HG02798 (cell line): ENCODE data around the gene ORM2.
"Not testable (repeated sequence)": the region's sequence is repeated elsewhere in the genome, so short reads cannot be mapped to it uniquely, and the experiment has no call there.

Experiments used
- ATAC-seq: cut with Tn5 transposase; IDR thresholded peaks from one replicate; pipeline ENCODE4 v1.9.1; 2021; ENCODE audit warnings: mild to moderate bottlenecking; ENCODE audit not compliant: unreplicated experiment, poor library complexity

ORM2 gene

GRCh38 chr9:114328937-114329624, 588 bp upstream of the ORM2 start:
- not testable (repeated sequence) for ATAC-seq

GRCh38 chr9:114330636-114331035, 967 bp downstream of the ORM2 start:
- no peak for ATAC-seq

GRCh38 chr9:114331229-114332195, 1.8 kb downstream of the ORM2 start:
- ATAC-seq = not testable (repeated sequence)

- ATAC-seq = not testable (repeated sequence)
Measured at GRCh38 chr9:114332474-114333040, 2.9 kb downstream of the ORM2 start.

- ATAC-seq = not testable (repeated sequence)
Measured at GRCh38 chr9:114333718-114334117, 4.0 kb downstream of the ORM2 start.

- no peak for ATAC-seq
Measured at GRCh38 chr9:114334490-114334889, 4.8 kb downstream of the ORM2 start.

GRCh38 chr9:114335745-114336144, 6.1 kb downstream of the ORM2 start:
- ATAC-seq = no peak

- ATAC-seq = no peak
Measured at GRCh38 chr9:114336157-114336556, 6.5 kb downstream of the ORM2 start.

GRCh38 chr9:114336699-114337395, 7.2 kb downstream of the ORM2 start:
- ATAC-seq = no peak

GRCh38 chr9:114338187-114338586, 8.5 kb downstream of the ORM2 start:
- ATAC-seq = no peak

GRCh38 chr9:114339130-114339908, 9.7 kb downstream of the ORM2 start:
- ATAC-seq = peak; percentile 70

- no peak for ATAC-seq
Measured at GRCh38 chr9:114341152-114341830, 11.6 kb downstream of the ORM2 start.

GRCh38 chr9:114341991-114342390, 12.3 kb downstream of the ORM2 start:
- no peak for ATAC-seq

- no peak for ATAC-seq
Measured at GRCh38 chr9:114342755-114343440, 13.2 kb downstream of the ORM2 start.

- no peak for ATAC-seq
Measured at GRCh38 chr9:114343471-114344187, 14.0 kb downstream of the ORM2 start.

- no peak for ATAC-seq
Measured at GRCh38 chr9:114344188-114344566, 14.5 kb downstream of the ORM2 start.

GRCh38 chr9:114344692-114345091, 15.0 kb downstream of the ORM2 start:
- no peak for ATAC-seq

- no peak for ATAC-seq
Measured at GRCh38 chr9:114345493-114346065, 15.9 kb downstream of the ORM2 start.
